Measurements from ENCODE around the gene DOCK2.
"Not testable (repeated sequence)": the region's sequence is repeated elsewhere in the genome, so short reads cannot be mapped to it uniquely, and the experiment has no call there.

DOCK2 gene

GRCh38 chr5:170070556-170071412, 433.7 kb downstream of the DOCK2 start:
- DNase-seq (ENCODE audit: insufficient read length, low spot score) (no peak), FAIRE-seq (no peak)

DNA sequence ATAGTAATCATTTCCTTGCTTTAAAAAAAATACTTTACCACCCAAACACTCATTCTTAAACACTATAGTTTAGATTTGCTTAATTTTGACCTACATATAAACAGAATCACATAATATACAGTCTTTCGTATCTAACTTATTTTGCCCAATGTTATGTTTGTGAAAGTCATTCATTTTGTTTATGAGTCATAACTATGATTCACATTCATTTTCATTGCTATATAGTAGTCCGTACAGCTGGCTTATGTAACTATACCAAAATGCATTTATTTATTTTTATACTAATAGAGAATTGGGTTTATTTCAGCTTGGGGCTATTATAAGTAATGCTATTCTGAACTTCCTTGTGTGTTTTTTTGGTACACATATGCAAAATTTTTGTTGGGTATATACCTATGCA, 434.7 kb downstream of the DOCK2 start:
- FAIRE-seq, result peak; percentile 52
- no peak for DNase-seq (ENCODE audit: insufficient read length, low spot score)

GRCh38 chr5:170075696-170076095, 438.6 kb downstream of the DOCK2 start:
- no peak for FAIRE-seq
- no peak for DNase-seq (ENCODE audit: insufficient read length, low spot score)

- DNase-seq (ENCODE audit: insufficient read length, low spot score), result no peak
- peak; percentile 31 for FAIRE-seq
Measured at GRCh38 chr5:170076211-170076610, 439.1 kb downstream of the DOCK2 start.

DNA sequence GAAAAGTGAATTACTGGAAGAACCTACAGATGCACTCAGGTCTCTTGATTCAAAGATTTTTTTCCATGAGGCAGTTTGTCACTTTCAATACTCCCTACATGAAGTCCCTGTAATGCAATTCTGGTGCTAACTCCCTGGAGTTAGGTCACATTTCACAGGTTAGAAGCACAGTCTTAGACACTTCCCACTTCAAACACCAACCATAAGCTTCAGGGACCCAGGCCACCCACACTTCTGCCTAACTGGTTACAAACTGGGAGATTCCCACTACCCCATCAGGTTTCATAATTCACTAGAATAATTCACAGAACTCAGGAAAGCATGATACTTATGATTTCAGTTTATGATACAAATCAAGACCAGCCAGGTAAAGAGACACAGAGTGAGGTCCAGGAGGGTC, 439.7 kb downstream of the DOCK2 start:
- DNase-seq (ENCODE audit: insufficient read length, low spot score) (no peak), FAIRE-seq (no peak)

GRCh38 chr5:170077526-170077925, 440.5 kb downstream of the DOCK2 start:
- DNase-seq (ENCODE audit: insufficient read length, low spot score) (no peak), FAIRE-seq (no peak)

DNA sequence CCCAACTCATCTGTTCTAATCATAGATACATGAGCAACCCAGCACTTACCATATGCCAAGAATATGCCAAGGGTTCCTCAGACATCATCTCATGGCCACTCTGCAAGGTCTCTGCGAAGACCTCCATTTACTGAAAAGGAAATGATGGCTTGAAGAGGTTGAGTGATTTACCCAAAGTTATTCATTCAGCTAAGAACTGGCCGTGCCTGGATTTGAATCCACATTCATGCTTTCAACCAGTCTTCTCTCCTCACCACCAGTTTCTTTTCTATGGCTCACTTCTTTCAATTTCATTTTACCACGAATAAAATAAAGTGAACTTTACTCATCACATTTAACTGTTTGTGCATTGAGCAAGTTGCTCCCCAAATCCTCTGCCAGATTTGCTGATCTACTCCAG, 441.4 kb downstream of the DOCK2 start:
- DNase-seq (ENCODE audit: insufficient read length, low spot score), result no peak
- FAIRE-seq, result no peak

GRCh38 chr5:170078931-170079330, 441.9 kb downstream of the DOCK2 start:
- FAIRE-seq (no peak), DNase-seq (ENCODE audit: insufficient read length, low spot score) (no peak)

- FAIRE-seq (no peak), DNase-seq (ENCODE audit: insufficient read length, low spot score) (no peak)
Measured at GRCh38 chr5:170080217-170080616, 443.1 kb downstream of the DOCK2 start.

DNA sequence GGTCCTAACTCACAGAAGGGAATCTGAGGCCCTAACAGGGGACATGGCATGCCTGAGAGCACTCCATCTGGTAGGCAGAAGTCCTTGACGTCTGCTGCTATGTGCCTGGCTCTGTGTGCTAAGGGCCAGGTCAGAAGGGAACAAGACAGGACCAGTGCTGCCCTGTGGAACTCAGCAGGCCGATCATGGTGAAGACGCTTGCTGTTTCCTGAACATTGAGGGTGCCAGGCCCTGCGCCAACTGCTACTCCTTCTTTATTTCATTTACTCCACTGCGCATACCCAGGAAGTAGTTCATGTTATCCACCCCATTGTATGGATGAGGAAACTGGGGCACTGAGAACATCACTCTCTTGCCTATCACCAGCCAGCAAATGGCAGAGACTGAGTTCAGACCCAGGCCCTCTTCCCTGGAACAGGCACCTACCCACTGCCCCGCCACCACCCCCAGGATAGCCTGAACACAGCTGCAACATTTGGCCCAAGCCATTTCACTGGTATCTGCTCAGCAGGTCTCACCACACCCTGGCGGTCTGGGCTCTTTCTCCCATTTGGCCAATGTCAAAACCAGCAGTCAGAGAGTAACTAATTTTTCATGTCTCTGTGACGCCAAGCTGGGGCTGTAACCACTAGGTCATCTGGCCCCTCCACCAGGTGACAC, 443.8 kb downstream of the DOCK2 start:
- no peak for FAIRE-seq
- no peak for DNase-seq (ENCODE audit: insufficient read length, low spot score)

DNA sequence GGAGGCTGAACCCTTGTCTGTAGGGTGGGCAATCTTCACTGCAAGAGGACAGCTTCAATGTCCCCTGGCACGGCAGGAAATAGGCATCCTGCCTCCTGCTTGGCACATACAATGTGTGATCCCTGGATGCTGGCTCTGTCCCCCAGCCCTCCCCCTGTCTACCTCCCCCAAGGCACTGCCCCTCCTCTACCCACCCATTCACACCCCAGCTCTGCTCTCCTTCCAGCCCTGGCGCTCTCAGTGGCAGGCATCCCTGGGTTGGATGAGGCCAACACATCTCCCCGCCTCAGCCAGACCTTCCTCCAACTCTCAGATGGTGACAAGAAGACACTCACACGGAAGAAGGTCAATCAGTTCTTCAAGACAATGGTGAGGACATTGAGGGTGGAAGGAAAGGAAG, 444.5 kb downstream of the DOCK2 start:
- no peak for FAIRE-seq

DNA sequence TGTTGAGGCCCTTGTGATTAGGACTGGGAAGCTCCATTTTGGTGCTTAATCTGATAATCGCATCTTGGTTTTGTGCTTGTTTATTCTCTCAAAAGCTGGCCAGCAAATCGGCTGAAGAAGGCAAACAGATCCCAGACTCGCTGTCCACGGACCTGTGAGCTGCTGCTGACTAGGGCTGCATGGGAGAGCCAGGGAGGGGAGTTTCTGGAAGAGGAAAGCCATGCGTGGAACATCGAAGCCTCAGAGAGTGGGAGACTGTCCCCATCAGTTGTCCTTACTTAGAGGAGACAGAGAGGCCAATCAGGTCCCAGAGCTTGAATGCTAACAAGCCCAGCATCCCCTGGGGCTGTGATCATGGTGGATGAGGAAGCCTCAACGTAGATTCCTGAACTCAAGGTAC, 445.6 kb downstream of the DOCK2 start:
- no peak for FAIRE-seq

More for the DNA sequence above, 444.5 kb downstream of the DOCK2 start:
- no peak for DNase-seq (ENCODE audit: insufficient read length, low spot score)

GRCh38 chr5:170087168-170087817, 450.2 kb downstream of the DOCK2 start:
- FAIRE-seq (no peak), DNase-seq (ENCODE audit: insufficient read length, low spot score) (no peak)

More for the DNA sequence above, 445.6 kb downstream of the DOCK2 start:
- DNase-seq (ENCODE audit: insufficient read length, low spot score), result no peak

- FAIRE-seq, result no peak
- no peak for DNase-seq (ENCODE audit: insufficient read length, low spot score)
Measured at GRCh38 chr5:170092455-170093101, 455.5 kb downstream of the DOCK2 start.

DNA sequence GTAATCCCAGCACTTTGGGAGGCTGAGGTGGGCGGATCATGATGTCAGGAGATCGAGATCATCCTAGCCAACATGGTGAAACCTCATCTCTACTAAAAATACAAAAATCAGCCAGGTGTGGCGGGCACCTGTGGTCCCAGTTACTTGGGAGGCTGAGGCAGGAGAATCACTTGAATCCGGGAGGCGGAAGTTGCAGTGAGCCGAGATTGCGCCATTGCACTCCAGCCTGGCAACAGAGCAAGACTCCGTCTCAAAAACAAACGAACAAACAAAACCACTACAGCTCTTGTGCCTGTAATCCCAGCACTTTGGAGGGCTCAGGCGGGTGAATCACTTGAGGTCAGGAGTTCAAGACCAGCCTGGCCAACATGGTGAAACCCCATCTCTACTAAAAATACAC, 457.3 kb downstream of the DOCK2 start:
- not testable (repeated sequence) for FAIRE-seq; DNase-seq (ENCODE audit: insufficient read length, low spot score)

GRCh38 chr5:170095646-170096045, 458.6 kb downstream of the DOCK2 start:
- DNase-seq (ENCODE audit: insufficient read length, low spot score) (no peak), FAIRE-seq (no peak)

GRCh38 chr5:170097934-170098333, 460.9 kb downstream of the DOCK2 start:
- DNase-seq (ENCODE audit: insufficient read length, low spot score) (no peak), FAIRE-seq (no peak)

DNA sequence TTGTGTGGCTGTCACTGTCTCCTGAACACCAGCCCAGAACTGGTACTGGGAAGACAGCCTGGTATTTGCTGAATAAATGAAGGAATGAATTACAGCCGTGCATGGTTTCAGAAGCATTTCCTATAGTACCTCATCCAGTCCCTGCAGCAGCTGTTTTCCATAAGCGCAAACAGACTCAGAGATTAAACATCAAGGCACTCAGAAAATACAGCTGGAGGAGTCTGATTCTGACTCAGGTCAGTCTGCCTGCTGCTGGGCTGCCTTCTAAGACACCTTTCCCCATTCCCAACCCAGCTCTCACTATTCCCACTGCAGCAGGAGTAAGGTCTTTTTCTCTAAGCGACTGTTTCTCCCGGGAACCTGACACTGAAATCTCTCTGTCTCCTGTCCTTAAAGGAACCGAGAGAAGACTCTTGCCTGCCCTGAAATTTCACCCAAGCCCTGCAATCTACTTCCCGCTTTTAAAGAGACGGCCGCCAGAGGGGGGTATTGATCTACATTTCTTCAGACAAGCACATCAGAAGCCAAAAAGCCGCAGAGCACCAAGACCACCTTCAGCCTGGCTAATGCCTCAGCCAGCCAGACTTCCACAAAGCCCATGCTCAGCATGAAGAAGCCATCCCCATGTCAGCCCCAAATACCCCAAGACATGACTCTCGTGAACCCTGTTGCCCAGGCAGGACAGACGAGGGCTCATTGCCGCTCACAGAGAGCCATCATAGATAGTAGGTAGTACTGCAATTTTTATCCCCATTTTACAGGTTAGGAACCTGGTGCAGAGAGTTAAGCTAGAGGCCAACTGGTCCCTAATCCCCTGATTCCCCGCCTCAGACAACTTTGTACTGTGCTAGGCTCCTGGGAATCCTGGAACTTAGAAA, 463.2 kb downstream of the DOCK2 start:
- DNase-seq (ENCODE audit: insufficient read length, low spot score) (peak; percentile 53), FAIRE-seq (peak; percentile 90)

- no peak for FAIRE-seq
Measured at GRCh38 chr5:170103447-170103846, 466.4 kb downstream of the DOCK2 start.

DNA sequence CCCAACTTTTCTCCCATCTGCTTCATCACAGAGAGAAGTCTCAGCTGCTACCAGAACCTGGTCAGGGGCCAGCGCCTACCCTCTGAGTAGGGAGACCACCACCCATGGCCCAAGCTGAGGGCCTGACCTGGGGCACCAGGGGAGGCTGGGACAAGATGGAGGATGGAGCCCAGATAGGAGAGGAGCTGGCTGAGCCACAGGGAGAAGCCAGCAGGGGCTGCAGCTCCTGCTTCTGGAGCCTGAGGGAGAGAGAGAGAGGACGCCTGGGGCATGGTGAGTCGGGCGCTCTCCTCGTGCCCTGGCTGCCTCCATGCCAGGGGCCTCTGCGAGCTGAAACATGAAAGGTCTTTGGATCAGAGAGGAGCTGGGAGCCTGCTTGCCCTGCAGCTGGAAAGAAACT, 467.2 kb downstream of the DOCK2 start:
- no peak for FAIRE-seq
- no peak for DNase-seq (ENCODE audit: insufficient read length, low spot score)

More at GRCh38 chr5:170103447-170103846, 466.4 kb downstream of the DOCK2 start:
- DNase-seq (ENCODE audit: insufficient read length, low spot score), result no peak

Data from GM19239 (cell line).